Measurements from ENCODE around the gene CELA2B.
"Not testable (repeated sequence)": the region's sequence is repeated elsewhere in the genome, so short reads cannot be mapped to it uniquely, and the experiment has no call there.

The CELA2B gene

GRCh38 chr1:15445390-15446122 lies 30.3 kb upstream of the CELA2B start:
- DNase-seq = no peak

DNA sequence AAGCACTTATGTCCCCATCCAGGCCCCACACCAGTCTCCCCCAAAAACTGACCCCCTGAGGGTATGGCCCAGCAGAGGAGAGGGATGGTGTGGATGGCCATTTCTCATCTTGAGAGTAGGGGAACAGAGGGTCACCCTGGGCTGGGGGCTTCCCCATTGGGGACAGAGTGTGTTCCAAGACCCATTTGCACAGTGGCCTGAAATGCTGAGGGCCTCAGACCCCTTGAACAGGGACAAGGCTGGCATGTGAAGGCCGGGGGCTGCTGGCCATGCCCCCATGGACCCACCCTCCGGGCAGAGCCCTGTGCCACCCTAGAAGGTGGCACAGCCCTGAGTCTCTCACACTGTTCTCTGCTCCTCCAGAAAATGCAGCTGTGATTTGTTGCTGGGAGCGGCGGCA lies 29.7 kb upstream of the CELA2B start:
- DNase-seq = no peak

DNA sequence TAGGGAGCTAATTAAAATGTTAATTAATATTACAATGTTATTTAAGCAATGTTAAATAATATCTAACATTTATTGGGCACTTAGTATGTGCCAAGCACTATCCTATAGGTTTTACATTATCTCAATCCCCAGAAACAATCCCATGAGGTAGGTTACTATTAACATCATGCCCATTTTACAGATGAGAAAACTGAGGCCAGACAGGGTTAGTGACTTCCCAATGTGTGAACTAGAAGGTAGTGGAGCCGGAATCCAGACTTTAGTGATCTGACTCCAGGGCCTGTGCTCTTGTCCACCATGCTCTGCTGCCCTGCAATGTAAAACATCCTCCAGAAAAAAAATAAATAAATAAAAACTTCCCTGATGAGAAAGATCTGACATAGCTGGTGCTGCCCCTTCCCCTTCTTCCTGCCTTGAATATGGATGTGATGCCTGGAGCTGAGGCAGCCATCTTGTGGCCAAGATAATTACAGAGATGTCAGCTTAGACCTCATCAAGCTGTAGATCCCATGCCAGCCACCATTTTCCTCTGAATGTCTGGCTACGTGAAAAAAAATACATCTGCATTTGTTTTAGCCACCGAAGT lies 26.9 kb upstream of the CELA2B start:
- no peak for DNase-seq

GRCh38 chr1:15449567-15449966 lies 26.3 kb upstream of the CELA2B start:
- no peak for DNase-seq

GRCh38 chr1:15451014-15451722 lies 24.7 kb upstream of the CELA2B start:
- DNase-seq = no peak

- peak; percentile 19 for DNase-seq
Measured at GRCh38 chr1:15452216-15452615, 23.7 kb upstream of the CELA2B start.

GRCh38 chr1:15452866-15453571 lies 22.9 kb upstream of the CELA2B start:
- DNase-seq = no peak

DNA sequence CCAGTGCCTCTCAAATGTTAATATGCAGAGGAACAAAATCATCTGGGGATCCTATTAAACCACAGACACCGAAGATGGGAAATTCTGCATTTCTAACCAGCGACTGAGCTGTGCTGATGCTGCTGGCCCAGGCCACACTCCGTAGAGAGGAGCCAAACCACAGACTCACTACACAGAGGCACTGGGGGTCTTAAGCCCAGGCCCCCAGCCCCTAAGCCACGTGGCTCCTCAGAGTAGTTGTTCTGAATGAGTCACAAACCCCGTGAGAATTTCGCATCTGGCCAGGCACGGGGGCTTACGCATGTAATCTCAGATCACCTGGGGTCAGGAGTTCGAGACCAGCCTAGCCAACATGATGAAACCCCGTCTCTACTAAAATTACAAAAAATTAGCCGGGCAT lies 22.2 kb upstream of the CELA2B start:
- DNase-seq = peak; percentile 18

- DNase-seq = peak; percentile 59
Measured at GRCh38 chr1:15454256-15454655, 21.6 kb upstream of the CELA2B start.

DNA sequence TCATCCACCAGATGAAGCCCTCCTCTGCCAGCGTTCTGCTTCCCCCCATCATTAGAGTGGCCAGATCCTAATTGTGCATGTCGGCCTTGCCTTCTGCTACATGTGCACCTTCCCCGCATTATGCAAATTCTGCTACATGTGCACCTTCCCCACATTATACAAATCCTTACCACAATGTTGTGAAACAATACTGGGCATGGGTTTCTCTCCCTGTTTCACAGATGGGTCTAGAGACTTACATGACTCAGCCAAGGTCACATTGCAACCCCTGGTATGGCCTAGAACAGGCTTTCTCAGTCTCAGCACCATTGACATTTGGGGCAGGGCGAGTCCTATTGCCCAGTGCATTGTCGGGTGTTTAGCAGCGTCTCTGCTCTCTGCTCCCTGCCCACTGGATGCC lies 20.4 kb upstream of the CELA2B start:
- DNase-seq = peak; percentile 33

DNA sequence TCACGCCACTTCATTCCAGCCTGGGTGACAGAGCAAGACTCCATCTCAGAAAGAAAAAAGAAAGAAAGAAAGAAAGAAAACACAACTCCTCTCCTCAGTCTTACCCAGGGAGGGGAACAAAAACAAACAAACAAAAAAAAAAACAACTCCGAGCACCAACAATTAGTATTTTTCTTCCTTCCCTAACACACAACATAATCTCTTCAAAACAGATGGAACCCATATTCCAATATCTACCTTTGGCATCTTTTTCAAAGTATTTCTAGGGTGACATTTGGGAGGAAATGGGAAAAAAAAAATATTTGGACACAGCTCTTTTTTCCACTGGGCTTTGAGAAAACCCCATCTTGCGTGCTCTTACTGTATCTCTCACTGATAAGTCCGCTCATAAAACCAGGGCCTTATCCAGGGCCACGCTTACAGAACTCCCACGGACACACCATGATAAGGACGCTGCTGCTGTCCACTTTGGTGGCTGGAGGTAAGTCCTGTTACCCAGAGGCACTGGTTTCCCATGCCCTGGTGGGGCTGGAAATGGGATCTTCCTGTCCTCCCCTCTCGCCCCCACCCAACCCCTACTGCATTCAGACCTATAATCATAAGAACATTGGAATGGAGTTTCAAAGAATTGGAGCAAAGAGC lies 19.5 kb upstream of the CELA2B start, which contains the start of gene CELA2A:
TSS of gene CELA2A (plus strand) at position 420 of the 642 bp plus-strand sequence. CDS start at position 442, 22 bp downstream.
- DNase-seq = no peak

DNA sequence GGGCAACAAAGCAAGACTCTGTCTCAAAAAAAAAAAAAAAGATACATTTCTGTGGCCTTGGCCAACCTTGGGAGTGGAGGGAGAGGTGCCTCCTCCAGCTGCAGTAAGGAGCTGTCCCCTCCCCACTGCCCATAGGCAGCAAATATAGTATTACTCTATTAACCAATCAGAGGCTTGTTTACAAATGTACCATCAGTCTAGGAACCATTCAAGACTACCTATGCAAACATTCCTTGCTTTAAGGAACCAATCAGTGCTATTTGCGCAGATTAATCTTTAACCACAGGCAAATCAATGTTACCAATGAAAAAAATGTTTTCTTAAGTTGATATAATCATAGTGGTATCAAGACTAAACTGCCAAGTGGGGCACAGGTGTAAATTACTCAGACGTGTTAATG lies 18.3 kb upstream of the CELA2B start:
- DNase-seq = no peak

DNA sequence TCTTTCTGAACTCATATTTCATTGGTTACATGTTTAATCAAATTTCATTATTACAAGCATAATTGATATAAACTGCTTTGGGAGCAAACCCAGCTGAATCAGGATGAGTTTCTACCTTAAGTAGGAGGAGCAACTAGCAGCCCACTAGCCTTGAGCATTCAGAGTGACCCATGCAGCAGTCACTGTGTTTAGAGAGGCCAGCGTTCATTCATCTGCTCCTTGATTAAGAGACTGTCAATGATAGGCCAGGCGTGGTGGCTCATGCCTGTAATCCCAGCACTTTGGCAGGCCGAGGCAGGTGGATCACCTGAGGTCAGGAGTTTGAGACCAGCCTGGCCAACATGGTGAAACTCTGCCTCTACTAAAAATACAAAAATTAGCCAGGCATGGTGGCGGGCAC lies 17.5 kb upstream of the CELA2B start:
- DNase-seq = not testable (repeated sequence)

- peak; percentile 66 for DNase-seq
Measured at GRCh38 chr1:15459771-15460707, 15.9 kb upstream of the CELA2B start.

DNA sequence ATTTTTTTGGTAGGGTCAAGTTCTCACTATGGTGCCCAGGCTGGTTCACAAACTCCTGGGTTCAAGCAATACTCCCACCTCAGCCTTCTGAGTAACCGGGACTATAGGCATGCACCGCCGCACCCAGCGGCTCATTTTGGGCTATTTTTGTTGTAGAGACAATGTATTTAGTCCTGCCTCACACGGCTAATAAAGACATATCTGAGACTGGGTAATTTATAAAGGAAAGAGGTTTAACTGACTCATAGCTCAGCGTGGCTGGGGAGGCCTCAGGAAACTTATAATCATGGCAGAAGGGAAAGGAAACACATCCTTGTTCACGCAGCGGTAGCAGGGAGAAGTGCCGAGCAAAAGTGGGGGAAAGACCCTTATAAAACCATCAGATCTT lies 15.2 kb upstream of the CELA2B start:
- no peak for DNase-seq

DNA sequence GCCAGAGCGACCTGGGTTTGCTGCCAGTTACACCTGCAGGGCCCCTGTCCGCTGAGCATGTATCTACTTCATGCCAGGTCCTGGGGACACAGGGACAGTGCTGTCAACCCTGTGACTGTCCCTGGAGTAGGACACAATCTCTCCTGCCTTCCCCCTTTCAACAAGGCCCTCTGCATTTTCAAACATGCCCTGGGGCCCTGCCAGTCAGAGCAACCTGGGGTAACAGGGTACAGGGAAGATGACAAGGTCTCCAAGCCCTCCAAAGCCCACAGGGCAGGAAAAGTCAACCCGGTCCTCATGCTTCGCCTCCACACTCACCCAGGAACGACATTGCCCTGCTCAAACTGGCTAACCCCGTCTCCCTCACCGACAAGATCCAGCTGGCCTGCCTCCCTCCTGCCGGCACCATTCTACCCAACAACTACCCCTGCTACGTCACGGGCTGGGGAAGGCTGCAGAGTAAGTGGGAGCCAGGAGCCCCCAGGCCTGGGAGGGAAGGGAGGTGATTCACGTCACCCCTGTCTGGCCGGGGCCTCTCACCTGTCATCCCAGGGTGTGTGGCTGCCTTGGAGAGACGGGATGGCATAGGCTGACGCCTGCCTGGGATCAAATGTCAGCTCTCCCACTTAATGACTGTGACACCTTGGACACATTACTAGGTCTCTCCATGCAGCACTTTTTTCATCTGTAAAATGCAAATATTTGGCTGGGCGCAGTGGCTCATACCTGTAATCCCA lies 12.7 kb upstream of the CELA2B start:
- DNase-seq = not testable (repeated sequence)

GRCh38 chr1:15463926-15464322 lies 12.0 kb upstream of the CELA2B start:
- DNase-seq = not testable (repeated sequence)

DNA sequence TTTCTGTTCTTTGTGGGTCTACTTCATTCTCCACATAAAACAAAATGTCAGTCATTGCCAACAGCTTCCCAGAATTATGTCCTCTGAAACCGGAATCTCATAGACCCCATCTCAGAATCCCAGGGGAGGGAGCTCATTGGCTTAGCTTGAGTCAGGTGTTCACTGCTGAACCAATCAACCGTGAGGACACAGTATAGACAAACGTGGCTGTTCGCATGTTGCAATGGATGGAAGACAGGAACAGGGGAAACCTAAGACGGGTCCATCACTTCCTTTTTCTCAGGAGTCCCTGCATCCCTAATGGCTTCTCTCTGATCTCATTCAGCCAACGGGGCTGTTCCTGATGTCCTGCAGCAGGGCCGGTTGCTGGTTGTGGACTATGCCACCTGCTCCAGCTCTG lies 10.2 kb upstream of the CELA2B start:
- no peak for DNase-seq

GRCh38 chr1:15466955-15467625 lies 8.8 kb upstream of the CELA2B start:
- not testable (repeated sequence) for DNase-seq

DNA sequence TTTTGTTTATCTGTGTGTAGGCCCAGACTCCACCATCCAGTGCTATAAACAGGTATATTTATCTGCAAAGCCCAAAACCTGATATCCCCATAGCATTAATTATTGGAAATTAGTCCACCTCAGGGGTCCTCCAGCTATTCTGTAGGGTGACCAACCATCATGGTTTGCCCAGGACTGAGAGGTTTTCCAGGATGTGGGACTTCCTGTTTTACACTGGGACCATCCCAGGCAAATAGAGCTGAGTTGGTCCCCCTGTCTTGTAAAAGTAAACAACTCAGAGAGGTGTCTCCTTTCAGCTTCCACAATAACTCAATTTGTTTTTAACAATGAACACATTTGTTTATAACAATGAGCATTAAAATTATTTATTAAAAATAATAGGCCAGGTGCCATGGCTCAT lies 7.8 kb upstream of the CELA2B start:
- DNase-seq = no peak
